Adipocyte (in vitro differentiated cells): ENCODE results near the gene IBA57.
A peak's percentile ranks its signal among the peaks of the same experiment; 100 is the strongest.

Experiments used
- DNase-seq: peaks from one replicate; pipeline ENCODE4 v3.0.0-alpha.2; 2015; ENCODE audit warnings: low read depth
- H3K27me3 ChIP-seq: replicated peaks from 2 replicates; pipeline ENCODE4 v1.7.0; 2013; ENCODE audit warnings: mild to moderate bottlenecking, low read length, moderate library complexity; ENCODE audit not compliant: control insufficient read depth, insufficient read depth
- H3K36me3 ChIP-seq: 2 replicates; pipeline ENCODE4 v1.7.0; 2013; ENCODE audit warnings: low read length, mild to moderate bottlenecking, moderate library complexity; ENCODE audit not compliant: control insufficient read depth, insufficient read depth, severe bottlenecking
- H3K4me1 ChIP-seq: 2 replicates; pipeline ENCODE4 v1.7.0; 2013; ENCODE audit warnings: mild to moderate bottlenecking, low read length, moderate library complexity; ENCODE audit not compliant: control insufficient read depth, insufficient read depth
- H3K4me3 ChIP-seq: 2 replicates; pipeline ENCODE4 v1.7.0; 2013; ENCODE audit warnings: mild to moderate bottlenecking, low read length, moderate library complexity
- H3K9ac ChIP-seq: 2 replicates; pipeline ENCODE4 v1.7.0; 2013; ENCODE audit warnings: mild to moderate bottlenecking, low read length, moderate library complexity
- H3K9me3 ChIP-seq: 2 replicates; pipeline ENCODE4 v1.7.0; 2013; ENCODE audit warnings: mild to moderate bottlenecking, low read length, moderate library complexity; ENCODE audit not compliant: control insufficient read depth

The IBA57 gene

GRCh38 chr1:228212966-228213844, 47.6 kb downstream of the IBA57 start:
- Histone ChIP-seq H3K4me3 (peak overlapping the region; percentile 69), H3K4me1 (no peaks in the 10 kb centered on the region), H3K36me3 (no peaks in the 10 kb centered on the region), H3K9ac (no peak overlapping the region), H3K9me3 (no peaks in the 10 kb centered on the region), H3K27me3 (peaks cover 29% of the 10 kb centered on the region)
- peak; percentile 97 for DNase-seq

- no peak for DNase-seq
- H3K27me3 ChIP-seq, result peaks cover 29% of the 10 kb centered on the region
- no peaks in the 10 kb centered on the region for H3K4me1 ChIP-seq
- no peak overlapping the region for H3K4me3 ChIP-seq
- H3K36me3 ChIP-seq, result no peaks in the 10 kb centered on the region
- H3K9ac ChIP-seq, result no peak overlapping the region
- no peaks in the 10 kb centered on the region for H3K9me3 ChIP-seq
Measured at GRCh38 chr1:228213917-228214808, 48.6 kb downstream of the IBA57 start.

DNA sequence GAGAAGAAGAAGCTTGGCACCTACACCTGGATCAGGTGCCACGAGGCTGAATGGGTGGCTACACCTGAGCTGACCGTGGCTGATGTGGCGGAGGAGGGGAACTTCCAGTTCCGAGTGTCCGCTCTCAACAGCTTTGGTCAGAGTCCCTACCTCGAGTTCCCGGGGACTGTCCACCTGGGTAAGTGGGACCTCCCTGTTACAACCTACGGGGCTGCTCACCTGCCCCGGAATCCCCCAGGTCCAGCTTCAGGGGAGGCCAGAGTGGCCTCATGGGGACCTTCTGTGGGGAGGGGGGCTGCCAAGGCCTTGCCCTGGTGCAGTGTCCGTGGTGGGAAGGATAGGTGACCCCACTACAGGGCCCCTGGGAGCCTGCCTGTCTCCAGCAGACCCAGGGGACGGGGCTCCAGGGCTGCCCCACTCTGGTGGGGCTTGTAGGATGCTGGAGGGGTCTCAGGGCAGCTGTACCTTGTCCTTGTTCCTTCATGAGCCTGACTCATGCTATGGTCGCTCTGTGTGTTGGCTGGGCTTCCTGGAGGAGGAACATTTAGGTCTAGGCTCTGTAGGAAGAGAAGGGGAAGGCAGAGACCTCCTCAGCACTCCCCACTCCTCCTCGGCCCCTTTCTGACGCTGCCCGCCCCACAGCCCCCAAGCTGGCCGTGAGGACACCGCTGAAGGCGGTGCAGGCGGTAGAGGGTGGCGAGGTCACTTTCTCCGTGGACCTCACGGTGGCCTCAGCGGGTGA, 49.5 kb downstream of the IBA57 start:
- Histone ChIP-seq H3K9ac (no peak overlapping the region), H3K4me3 (no peak overlapping the region), H3K9me3 (no peaks in the 10 kb centered on the region), H3K4me1 (no peaks in the 10 kb centered on the region), H3K27me3 (peaks cover 23% of the 10 kb centered on the region), H3K36me3 (no peaks in the 10 kb centered on the region)
- DNase-seq, result no peak

DNA sequence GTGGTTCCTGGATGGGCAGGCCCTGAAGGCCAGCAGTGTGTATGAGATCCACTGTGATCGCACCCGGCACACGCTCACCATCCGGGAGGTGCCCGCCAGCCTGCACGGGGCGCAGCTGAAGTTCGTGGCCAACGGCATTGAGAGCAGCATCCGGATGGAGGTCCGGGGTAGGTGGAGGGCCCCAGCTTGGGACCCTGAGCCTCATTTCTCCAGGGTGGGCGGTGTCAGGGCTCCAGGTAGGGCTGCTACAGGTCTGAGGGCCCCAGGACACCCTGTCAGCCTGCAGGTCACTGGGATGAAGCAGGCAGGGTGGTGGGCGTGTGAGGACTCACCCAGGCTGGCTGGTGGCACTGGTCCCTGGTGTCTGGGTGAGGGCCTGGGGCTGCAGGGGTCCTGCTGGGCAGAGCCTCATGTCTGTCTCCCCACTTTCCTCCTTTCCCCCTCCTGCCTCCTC, 50.1 kb downstream of the IBA57 start:
- Histone ChIP-seq H3K9ac (no peak overlapping the region), H3K9me3 (no peaks in the 10 kb centered on the region), H3K4me1 (no peaks in the 10 kb centered on the region), H3K27me3 (peaks cover 18% of the 10 kb centered on the region), H3K36me3 (no peaks in the 10 kb centered on the region), H3K4me3 (no peak overlapping the region)
- DNase-seq, result no peak

DNA sequence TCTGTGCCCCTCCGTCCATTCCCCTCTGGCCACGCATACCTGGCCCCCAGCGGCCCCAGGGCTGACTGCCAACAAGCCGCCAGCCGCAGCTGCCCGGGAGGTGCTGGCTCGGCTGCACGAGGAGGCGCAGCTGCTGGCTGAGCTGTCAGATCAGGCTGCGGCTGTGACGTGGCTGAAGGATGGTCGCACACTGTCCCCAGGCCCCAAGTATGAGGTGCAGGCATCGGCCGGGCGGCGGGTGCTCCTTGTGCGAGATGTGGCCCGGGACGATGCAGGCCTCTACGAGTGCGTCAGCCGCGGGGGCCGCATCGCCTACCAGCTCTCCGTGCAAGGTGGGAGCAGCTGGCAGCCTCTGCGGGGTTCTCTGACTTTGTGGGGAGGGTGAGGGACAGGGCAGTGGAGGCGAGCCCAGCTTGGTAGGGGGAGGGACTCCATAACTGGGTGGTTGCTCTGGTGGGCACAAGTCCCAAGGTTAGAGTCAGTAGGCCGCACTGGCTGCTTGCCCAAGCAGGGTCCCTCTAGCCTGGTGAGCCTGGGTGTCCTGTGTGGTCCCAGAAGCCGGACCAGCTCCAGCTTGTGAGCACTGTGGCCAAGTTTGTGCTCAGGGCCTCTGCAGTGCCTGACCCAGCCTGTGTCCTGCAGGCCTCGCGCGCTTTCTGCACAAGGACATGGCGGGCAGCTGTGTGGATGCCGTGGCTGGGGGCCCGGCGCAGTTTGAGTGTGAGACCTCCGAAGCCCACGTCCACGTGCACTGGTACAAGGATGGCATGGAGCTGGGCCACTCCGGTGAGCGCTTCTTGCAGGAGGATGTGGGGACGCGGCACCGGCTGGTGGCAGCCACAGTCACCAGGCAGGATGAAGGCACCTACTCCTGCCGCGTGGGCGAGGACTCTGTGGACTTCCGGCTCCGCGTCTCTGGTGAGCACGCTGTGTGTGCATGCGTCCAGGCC, 51.0 kb downstream of the IBA57 start:
- Histone ChIP-seq H3K27me3 (peaks cover 8% of the 10 kb centered on the region), H3K9me3 (no peaks in the 10 kb centered on the region), H3K4me3 (no peak overlapping the region), H3K4me1 (no peaks in the 10 kb centered on the region), H3K36me3 (no peaks in the 10 kb centered on the region), H3K9ac (no peak overlapping the region)
- no peak for DNase-seq

DNA sequence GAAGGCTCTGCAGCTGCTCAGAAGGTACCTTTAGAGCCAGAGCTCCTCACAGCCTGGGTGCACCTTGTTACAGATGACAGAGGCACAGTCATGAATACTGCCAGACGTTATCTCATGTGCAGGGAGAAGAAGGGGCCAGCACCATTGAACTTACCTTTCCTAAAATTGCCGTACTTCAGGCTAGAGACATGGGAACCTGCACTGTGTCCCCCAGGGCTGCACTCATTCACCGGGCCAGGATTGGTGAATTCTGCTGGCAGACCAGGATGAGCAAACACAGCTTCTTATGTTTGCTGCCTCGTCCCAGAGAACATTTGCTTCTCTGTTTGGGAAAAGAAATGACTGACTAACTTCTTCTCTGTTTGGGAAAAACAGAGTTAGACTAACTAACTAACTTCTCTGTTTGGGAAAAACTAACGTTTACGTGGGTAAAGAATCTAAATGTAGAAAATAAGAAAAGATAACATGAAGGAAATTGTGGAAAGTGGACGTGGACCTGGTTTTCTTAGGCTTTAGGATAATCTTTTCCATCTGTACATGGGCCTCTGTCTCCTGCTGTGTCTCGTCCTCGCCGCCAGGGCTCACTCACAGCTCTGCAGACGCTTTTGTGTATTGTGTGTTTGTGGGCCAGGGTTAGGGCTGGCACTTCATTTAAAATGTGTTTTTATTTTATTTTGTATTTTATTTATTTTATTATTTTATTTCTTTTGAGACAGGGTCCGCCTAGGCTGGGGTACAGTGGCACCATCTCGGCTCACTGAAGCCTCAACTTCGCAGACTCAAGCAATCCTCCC, 52.1 kb downstream of the IBA57 start:
- Histone ChIP-seq H3K36me3 (no peaks in the 10 kb centered on the region), H3K4me3 (no peak overlapping the region), H3K9me3 (no peaks in the 10 kb centered on the region), H3K4me1 (no peaks in the 10 kb centered on the region), H3K9ac (no peak overlapping the region), H3K27me3 (peaks cover 12% of the 10 kb centered on the region)
- no peak for DNase-seq

- Histone ChIP-seq H3K36me3 (no peaks in the 10 kb centered on the region), H3K9ac (no peak overlapping the region), H3K4me1 (no peaks in the 10 kb centered on the region), H3K27me3 (peaks cover 13% of the 10 kb centered on the region), H3K9me3 (no peaks in the 10 kb centered on the region), H3K4me3 (no peak overlapping the region)
- DNase-seq, result no peak
Measured at GRCh38 chr1:228218513-228219244, 53.1 kb downstream of the IBA57 start.

DNA sequence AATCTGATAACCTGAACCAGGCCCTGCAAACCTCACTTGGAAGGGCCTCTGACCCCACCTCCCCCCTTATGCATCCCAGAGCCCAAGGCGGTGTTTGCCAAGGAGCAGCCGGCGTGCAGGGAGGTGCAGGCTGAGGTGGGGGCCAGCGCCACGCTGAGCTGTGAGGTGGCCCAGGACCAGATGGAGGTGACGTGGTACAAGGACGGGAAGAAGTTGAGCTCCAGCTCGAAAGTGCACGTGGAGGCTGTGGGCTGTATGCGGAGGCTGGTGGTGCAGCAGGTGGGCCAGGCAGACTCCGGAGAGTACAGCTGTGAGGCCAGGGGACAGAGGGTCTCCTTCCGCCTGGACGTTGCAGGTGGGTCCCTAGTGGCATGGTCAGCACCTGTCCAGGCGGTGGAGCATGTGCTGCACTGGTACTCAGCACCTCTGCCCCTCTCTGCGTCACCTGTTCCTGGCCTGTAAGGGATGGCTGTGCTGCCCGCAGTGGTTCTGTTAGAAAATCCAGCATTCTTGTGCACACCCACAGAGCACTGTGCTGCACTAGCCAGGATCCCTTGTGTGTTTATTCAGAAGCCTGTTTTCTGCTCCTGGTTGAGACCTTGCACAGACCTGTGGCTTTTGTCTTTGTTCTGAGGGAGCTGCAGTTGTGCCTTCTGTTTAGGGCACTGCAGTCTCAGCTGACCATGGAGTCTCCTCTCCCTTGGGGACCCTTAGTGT, 53.8 kb downstream of the IBA57 start:
- no peak overlapping the region for H3K4me3 ChIP-seq
- DNase-seq, result no peak
- H3K9ac ChIP-seq, result no peak overlapping the region
- H3K4me1 ChIP-seq, result no peaks in the 10 kb centered on the region
- H3K9me3 ChIP-seq, result peaks cover 6% of the 10 kb centered on the region
- H3K36me3 ChIP-seq, result no peaks in the 10 kb centered on the region
- peaks cover 8% of the 10 kb centered on the region for H3K27me3 ChIP-seq
